IPS-15b (cell line): ENCODE data around the gene KCNJ6.
"Not testable (repeated sequence)": the region's sequence is repeated elsewhere in the genome, so short reads cannot be mapped to it uniquely, and the experiment has no call there.

ENCODE experiments used
- H3K27me3 ChIP-seq: one replicate; pipeline ENCODE4 v1.6.1; 2013; ENCODE audit warnings: low read length; ENCODE audit not compliant: control insufficient read depth, insufficient read depth
- H3K36me3 ChIP-seq: one replicate; pipeline ENCODE4 v1.6.1; 2013; ENCODE audit warnings: low read length; ENCODE audit not compliant: control insufficient read depth, insufficient read depth
- H3K4me1 ChIP-seq: one replicate; pipeline ENCODE4 v1.6.1; 2013; ENCODE audit warnings: mild to moderate bottlenecking, low read length; ENCODE audit not compliant: control insufficient read depth, insufficient read depth
- H3K4me3 ChIP-seq: one replicate; pipeline ENCODE4 v1.5.1; 2013; ENCODE audit warnings: low read depth, low read length
- H3K9ac ChIP-seq: one replicate; pipeline ENCODE4 v1.6.1; 2013; ENCODE audit warnings: low read depth, mild to moderate bottlenecking, low read length
- H3K9me3 ChIP-seq: one replicate; pipeline ENCODE4 v1.6.1; 2013; ENCODE audit warnings: mild to moderate bottlenecking, low read length; ENCODE audit not compliant: control insufficient read depth, insufficient read depth

The KCNJ6 gene

DNA sequence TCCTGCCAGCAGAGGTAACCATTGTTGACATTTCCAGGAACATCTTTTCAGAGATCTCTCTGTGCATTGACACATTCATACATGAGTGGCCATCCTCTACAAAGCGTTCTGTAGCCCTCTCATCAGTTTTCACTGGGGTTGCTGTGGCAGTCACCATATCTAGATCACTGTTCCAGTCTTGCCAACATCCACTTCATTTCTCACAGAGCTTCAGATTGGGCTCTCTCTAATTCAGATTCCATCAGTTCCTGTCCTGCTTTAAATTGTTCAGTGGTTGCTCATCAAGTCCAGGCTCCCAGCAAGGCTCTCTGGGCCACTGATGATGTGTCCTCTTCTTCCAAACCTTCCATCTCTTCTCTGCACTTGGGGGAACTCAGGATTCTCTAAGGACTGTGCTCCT is 173.7 kb downstream of the KCNJ6 start:
- Histone ChIP-seq H3K36me3 (no peaks in the 10 kb centered on the region), H3K4me3 (no peak overlapping the region), H3K9me3 (no peaks in the 10 kb centered on the region), H3K4me1 (no peaks in the 10 kb centered on the region), H3K9ac (no peak overlapping the region), H3K27me3 (no peaks in the 10 kb centered on the region)

DNA sequence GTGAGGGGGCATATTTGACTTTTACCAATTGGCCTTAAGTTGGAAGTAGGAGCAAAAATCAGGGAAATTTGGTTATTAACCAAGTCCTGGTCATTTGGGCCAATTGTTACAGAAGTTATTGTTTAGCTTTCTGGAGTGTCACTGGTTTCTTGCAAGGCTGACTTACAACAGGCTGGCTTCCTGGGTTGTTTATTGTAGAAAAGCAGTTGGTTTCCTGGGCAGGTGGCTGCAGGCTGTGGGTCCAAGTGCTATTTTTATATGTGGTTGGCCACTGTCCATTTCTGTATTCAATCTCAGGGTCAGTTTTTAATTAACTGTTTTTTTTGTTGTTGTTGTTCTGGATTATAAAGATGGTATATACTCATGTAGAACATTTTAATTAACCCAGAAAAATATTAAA is 174.1 kb downstream of the KCNJ6 start:
- no peaks in the 10 kb centered on the region for H3K27me3 ChIP-seq
- H3K4me3 ChIP-seq = no peak overlapping the region
- H3K4me1 ChIP-seq = no peaks in the 10 kb centered on the region
- H3K9ac ChIP-seq = no peak overlapping the region
- no peaks in the 10 kb centered on the region for H3K9me3 ChIP-seq
- no peaks in the 10 kb centered on the region for H3K36me3 ChIP-seq

DNA sequence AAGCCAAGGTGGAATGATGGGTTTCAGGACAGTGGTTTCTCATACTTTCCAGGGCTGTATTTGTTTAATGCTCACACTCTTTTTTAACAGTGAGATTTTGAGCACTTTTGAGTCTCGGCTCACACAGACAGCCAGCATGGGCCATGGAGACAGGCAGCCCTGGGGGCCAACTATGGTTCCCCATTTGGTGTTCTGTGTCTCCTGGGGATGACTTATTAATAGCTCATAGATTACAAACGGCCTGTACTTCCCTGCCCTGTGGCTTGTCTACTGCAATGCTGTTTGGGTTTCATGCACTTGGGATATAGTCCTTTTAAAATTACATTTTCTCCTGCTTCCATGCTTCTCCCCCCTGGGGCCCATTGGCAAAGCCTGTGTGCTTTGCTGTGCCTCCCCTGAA is 178.3 kb downstream of the KCNJ6 start:
- Histone ChIP-seq H3K9ac (no peak overlapping the region), H3K4me1 (no peaks in the 10 kb centered on the region), H3K27me3 (no peaks in the 10 kb centered on the region), H3K9me3 (no peaks in the 10 kb centered on the region), H3K4me3 (no peak overlapping the region), H3K36me3 (no peaks in the 10 kb centered on the region)

DNA sequence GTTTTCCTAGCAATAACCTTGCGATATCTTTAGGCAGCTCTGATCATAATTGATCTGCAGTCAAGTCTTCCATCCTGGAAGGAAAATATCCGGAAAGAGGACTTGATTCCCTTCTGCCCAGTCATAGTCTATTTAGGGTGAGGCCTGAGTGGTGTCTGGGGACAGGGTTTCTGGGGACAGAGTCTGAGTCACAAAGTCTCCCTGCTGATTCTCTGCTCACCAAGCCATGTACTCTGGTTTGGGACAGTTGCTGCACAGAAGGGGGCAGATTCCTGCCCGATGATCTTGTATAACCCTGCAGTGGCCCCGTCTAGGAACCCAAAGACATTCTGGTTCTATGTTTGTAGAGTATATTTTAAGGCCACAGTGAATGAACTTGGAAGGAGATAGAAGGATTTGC is 178.8 kb downstream of the KCNJ6 start:
- no peaks in the 10 kb centered on the region for H3K36me3 ChIP-seq
- no peaks in the 10 kb centered on the region for H3K27me3 ChIP-seq
- H3K4me3 ChIP-seq = no peak overlapping the region
- no peaks in the 10 kb centered on the region for H3K4me1 ChIP-seq
- no peaks in the 10 kb centered on the region for H3K9me3 ChIP-seq
- no peak overlapping the region for H3K9ac ChIP-seq

DNA sequence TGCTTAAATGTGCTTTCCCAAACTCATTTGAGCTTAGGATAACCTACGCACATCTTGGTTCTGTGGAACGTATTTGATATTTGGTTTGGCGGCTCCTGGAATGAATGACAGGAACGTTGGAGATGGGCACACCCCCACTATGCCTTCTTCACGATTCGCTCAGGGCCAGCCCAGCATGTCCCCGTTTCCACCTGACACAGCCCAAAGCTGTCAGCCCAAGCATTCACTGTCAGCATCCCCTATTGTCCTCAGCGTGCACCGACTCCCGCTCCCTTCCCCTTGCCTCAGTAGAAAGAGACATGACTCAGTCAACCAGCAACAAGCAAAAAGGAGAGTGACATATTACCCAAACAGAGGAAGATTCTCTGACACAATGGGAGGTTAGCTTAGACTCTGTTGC is 181.4 kb downstream of the KCNJ6 start:
- Histone ChIP-seq H3K4me3 (no peak overlapping the region), H3K27me3 (no peaks in the 10 kb centered on the region), H3K9ac (no peak overlapping the region), H3K36me3 (no peaks in the 10 kb centered on the region), H3K9me3 (no peaks in the 10 kb centered on the region), H3K4me1 (no peaks in the 10 kb centered on the region)

DNA sequence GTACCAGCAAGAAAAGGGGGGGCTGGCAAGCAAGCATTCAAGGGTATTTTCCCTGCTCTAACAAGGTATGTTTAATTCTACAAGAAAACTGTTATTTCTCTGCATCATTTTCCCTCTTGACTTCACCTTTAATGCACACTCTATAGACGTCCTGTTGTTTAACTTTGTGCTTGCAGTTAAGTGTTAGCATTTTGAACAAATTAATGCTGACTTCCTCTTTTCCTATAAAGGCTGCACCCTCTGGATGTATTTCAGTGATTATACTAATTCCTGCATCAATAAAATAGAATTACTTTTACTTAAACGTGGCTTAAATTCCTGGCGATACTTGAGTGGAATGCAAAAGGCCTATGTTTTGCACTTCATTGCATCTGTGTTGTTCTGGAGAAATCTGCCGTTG is 183.3 kb downstream of the KCNJ6 start:
- Histone ChIP-seq H3K9ac (no peak overlapping the region), H3K4me3 (no peak overlapping the region), H3K36me3 (no peaks in the 10 kb centered on the region), H3K9me3 (no peaks in the 10 kb centered on the region), H3K4me1 (no peaks in the 10 kb centered on the region), H3K27me3 (no peaks in the 10 kb centered on the region)

DNA sequence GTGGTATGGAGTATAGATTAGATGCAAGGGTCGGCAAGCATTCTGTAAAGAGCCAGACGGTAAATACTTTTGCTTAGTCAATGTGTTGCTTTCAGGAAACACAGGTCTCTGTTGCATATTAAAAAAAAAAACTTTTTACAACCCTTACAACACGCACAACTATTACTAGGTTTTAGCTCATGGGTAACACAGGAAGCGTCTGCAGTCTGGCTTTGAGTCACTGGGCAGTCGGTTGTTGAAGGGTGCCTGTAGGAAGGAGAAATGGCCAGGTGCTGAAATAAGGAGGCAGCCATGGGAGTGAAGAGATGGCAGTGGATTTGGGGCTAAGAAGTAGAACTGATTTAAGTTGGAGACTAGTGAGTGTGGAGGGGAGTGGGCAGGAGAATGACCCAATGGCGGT is 192.1 kb downstream of the KCNJ6 start:
- no peak overlapping the region for H3K9ac ChIP-seq
- no peaks in the 10 kb centered on the region for H3K4me1 ChIP-seq

DNA sequence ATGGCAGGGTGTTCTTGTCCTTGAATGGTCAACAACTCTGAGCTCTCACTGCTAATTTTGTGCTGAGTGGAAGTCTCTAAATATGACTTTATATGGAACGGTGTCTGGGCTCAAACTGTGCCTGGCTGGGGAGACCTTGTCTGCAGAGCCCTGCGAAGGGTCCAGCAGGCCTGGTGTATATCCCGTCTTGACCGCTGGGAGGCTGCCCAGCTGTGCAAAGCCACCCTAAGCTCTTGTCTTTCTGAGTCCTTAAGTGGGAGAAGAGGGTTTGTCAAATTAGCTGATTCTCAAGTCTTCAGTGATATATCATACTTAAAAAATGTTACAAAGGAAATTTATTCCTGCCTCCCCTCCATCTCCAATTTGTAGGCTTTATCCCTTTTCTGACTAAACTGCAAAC is 198.7 kb downstream of the KCNJ6 start:
- Histone ChIP-seq H3K27me3 (no peaks in the 10 kb centered on the region), H3K9ac (no peak overlapping the region), H3K4me3 (no peak overlapping the region), H3K9me3 (no peaks in the 10 kb centered on the region), H3K36me3 (no peaks in the 10 kb centered on the region), H3K4me1 (no peaks in the 10 kb centered on the region)

More for the DNA sequence above, 192.1 kb downstream of the KCNJ6 start:
- Histone ChIP-seq H3K36me3 (no peaks in the 10 kb centered on the region), H3K4me3 (no peak overlapping the region), H3K27me3 (no peaks in the 10 kb centered on the region), H3K9me3 (no peaks in the 10 kb centered on the region)

DNA sequence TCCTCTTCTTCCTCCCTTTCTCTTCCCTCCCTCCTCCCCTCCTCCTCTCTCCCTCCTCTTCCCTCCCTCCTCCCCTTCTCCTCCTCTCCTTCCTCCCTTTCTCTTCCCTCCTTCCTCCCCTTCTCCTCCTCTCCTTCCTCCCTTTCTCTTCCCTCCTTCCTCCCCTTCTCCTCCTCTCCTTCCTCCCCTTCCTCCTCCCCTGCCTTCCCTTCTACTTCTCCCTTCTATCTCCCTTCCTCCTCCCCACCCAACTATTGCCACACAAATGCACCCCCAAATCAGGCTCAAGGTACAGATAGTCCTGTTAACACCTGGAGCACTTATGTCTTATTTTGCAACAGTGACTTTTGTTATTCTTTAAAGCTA is 203.7 kb downstream of the KCNJ6 start:
- H3K9me3 ChIP-seq, H3K4me3 ChIP-seq, H3K4me1 ChIP-seq, H3K9ac ChIP-seq, H3K27me3 ChIP-seq, H3K36me3 ChIP-seq: not testable (repeated sequence)

DNA sequence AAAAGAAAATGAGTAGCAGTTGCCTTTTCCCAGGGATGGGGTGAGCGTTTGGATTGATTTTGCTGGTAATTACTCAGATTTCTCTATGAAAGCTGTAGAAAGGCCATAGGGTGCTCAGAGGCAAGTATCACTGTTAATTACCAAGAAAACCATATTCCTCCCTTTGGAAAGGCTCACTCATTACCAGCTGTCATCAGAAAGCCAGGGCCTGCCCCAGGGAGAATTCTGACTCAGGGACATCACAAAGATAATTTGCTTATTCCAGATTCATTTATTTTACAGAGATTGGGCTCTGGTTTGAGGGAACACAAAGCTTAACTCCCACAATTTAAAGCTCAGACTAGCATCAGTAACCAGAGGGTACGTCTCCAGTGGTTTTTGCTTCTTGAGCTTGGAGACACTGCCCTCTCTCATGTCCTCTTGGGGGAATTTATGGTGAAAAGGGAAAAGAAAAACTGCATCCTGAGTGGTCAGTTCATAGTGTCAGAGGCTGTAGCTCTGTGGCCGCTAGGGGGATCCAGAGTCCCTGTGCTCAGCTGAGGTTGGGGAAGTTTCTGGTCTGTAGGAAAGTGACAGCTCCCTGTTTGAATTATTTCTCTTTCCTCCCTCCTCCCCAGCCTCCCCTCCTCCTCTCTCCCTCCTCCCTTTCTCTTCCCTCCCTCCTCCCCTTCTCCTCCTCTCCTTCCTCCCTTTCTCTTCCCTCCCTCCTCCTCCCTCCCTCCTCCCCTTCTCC is 204.3 kb downstream of the KCNJ6 start:
- Histone ChIP-seq H3K4me1 (no peaks in the 10 kb centered on the region), H3K36me3 (no peaks in the 10 kb centered on the region), H3K27me3 (no peaks in the 10 kb centered on the region), H3K9ac (no peak overlapping the region), H3K4me3 (no peak overlapping the region), H3K9me3 (no peaks in the 10 kb centered on the region)

DNA sequence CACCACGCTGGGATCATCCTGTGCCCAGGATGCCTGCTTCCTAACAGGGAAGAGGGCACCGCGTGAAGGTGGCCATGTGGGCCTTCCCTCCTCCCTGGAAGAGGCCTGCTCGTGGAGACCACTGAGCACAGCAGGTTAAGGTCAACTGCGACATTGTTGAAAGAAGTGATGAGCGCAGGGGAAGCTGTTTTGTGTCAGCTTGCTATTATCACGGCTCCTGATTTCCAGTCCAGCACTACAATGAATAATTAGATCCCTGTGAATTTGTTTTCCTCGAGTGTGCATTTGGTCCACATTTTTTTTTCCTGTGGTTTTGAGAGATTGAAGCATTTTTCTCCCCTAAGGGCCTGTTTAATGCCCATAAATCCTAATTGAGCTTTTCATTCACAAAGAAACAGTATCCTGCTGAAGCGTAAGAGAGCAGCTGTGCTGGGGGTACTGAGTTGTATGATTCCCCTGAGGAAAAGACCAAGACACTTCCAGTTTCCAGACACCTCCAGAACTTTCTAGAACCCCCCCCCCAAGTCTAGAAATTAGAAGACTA is 204.9 kb downstream of the KCNJ6 start:
- no peaks in the 10 kb centered on the region for H3K36me3 ChIP-seq
- no peaks in the 10 kb centered on the region for H3K9me3 ChIP-seq
- no peaks in the 10 kb centered on the region for H3K4me1 ChIP-seq
- H3K4me3 ChIP-seq = no peak overlapping the region
- no peaks in the 10 kb centered on the region for H3K27me3 ChIP-seq
- no peak overlapping the region for H3K9ac ChIP-seq

DNA sequence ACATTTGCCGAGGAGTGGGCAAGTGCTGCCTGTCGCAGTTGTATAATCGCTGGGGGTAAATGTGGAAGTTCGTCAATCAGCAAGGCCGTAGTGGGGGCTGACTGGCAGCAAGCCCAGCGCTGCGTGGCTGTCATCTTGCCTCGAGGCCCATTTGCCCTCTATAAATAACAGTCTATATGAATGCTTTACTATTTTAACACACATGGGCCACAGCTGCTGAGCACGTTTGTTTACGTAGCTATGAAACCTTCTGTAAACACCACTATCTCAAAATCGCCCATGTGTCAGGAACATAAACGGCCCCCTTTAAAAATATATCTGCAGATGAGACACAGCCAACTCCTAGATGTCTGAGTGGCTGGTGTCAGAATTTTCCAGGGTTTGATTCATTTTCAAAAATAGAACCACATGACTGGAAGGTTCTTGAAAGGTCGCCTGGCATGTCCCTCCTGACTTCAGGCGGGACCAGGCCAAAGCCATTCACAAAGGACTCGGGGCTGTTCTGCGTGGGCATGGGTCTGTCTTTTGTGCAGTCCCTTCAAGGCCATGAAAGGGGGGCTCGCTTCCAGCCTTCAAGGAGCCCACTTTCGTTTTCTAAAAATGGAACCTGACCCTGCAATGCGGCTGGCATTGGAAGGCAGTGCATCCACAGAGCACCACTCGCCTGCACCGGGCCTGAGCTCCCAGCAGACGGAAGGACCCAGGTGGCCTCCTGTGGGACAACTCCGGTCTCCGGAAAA is 205.5 kb downstream of the KCNJ6 start:
- H3K4me3 ChIP-seq = no peak overlapping the region
- no peaks in the 10 kb centered on the region for H3K4me1 ChIP-seq
- H3K36me3 ChIP-seq = no peaks in the 10 kb centered on the region
- H3K9ac ChIP-seq = no peak overlapping the region
- H3K27me3 ChIP-seq = no peaks in the 10 kb centered on the region
- no peaks in the 10 kb centered on the region for H3K9me3 ChIP-seq
